ENCODE data around the gene BACH2. TPM values are rescaled to one million over a fixed set of nuclear protein-coding genes. Genes with fewer than 3 reads are reported as not detected.

Gene BACH2
- total RNA-seq, 1 experiment from 2014 or later, result 3.3 TPM

GRCh38 chr6:89989742-89990141, 306.9 kb downstream of the BACH2 start:
- H3K79me2 ChIP-seq (ENCODE audit: insufficient read depth, low read length), result no peaks in the 10 kb centered on the region
- no peaks in the 10 kb centered on the region for H3K27me3 ChIP-seq (ENCODE audit: insufficient read depth, low read length)
- no TSS peak for BruUV-seq (replicated peaks)
- ATAC-seq (no peak), DNase-seq (ENCODE audit: low read depth, low spot score) (no peak)
- no peaks in the 10 kb centered on the region for H4K20me1 ChIP-seq (ENCODE audit: insufficient read depth)
- CTCF ChIA-PET, result no interaction called here
- H3K9me2 ChIP-seq (ENCODE audit: insufficient read depth), result no peaks in the 10 kb centered on the region
- TF ChIP-seq POLR2A (IDR thresholded peaks at IDR 0.05; ENCODE audit: borderline replicate concordance, extremely low read depth, insufficient read depth, insufficient read length) (no peak), SRF (IDR thresholded peaks at IDR 0.05; ENCODE audit: low read depth) (no peak), TCF7L2 (IDR thresholded peaks at IDR 0.05; ENCODE audit: borderline replicate concordance, extremely low read depth, insufficient read depth, insufficient read length) (no peak), CEBPB (IDR thresholded peaks at IDR 0.05; ENCODE audit: low read depth) (no peak), FOSL1 (IDR thresholded peaks at IDR 0.05; ENCODE audit: low read depth) (no peak), ZNF274 (IDR thresholded peaks at IDR 0.05; ENCODE audit: low read depth, low read length) (no peak), SIN3A (IDR thresholded peaks at IDR 0.05; ENCODE audit: low read depth) (no peak), ELF1 (IDR thresholded peaks at IDR 0.05; ENCODE audit: borderline replicate concordance, low read depth) (no peak), ATF3 (IDR thresholded peaks at IDR 0.05) (no peak), MAX (IDR thresholded peaks at IDR 0.05) (no peak), CBX3 (IDR thresholded peaks at IDR 0.05; ENCODE audit: low read depth) (no peak), EGR1 (IDR thresholded peaks at IDR 0.05; ENCODE audit: low read depth) (no peak)
- TF ChIP-seq, protein P1, sequence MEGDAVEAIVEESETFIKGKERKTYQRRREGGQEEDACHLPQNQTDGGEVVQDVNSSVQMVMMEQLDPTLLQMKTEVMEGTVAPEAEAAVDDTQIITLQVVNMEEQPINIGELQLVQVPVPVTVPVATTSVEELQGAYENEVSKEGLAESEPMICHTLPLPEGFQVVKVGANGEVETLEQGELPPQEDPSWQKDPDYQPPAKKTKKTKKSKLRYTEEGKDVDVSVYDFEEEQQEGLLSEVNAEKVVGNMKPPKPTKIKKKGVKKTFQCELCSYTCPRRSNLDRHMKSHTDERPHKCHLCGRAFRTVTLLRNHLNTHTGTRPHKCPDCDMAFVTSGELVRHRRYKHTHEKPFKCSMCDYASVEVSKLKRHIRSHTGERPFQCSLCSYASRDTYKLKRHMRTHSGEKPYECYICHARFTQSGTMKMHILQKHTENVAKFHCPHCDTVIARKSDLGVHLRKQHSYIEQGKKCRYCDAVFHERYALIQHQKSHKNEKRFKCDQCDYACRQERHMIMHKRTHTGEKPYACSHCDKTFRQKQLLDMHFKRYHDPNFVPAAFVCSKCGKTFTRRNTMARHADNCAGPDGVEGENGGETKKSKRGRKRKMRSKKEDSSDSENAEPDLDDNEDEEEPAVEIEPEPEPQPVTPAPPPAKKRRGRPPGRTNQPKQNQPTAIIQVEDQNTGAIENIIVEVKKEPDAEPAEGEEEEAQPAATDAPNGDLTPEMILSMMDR (IDR thresholded peaks at IDR 0.05 in 2 of 3, conservative IDR thresholded peaks at IDR 0.05 in 1 of 3; ENCODE audit: borderline replicate concordance in 1 of 3, insufficient read depth in 1 of 3, low read depth in 2 of 3, low read length in 2 of 3), result no peak
- intact Hi-C loops (cut with micrococcal nuclease), result no loop called here
- no peak overlapping the region for H3K27ac ChIP-seq (ENCODE audit: low read depth, low read length)
- H3K9me3 ChIP-seq (ENCODE audit: control insufficient read depth in 1 of 2, insufficient read depth in 1 of 2, low read depth in 1 of 2, low read length in 2 of 2), result no peaks in the 10 kb centered on the region
- POLR2A ChIA-PET, result no interaction called here
- no peak overlapping the region for H3K4me3 ChIP-seq (replicated peaks in 1 of 2; ENCODE audit: low read depth in 1 of 2, low read length in 2 of 2)
- H3K36me3 ChIP-seq (ENCODE audit: control insufficient read depth in 1 of 2, insufficient read depth in 2 of 2, low read length in 2 of 2), result no peaks in the 10 kb centered on the region
- H3K4me2 ChIP-seq (ENCODE audit: low read length), result no peak overlapping the region
- H2AFZ ChIP-seq (ENCODE audit: low read depth, low read length, poor library complexity, severe bottlenecking), result no peak overlapping the region
- no peaks in the 10 kb centered on the region for H3K4me1 ChIP-seq (ENCODE audit: control insufficient read depth in 1 of 2, insufficient read depth in 2 of 2, low read length in 2 of 2)
- H3K9ac ChIP-seq (ENCODE audit: low read length), result no peak overlapping the region
- RAD21 ChIA-PET (ENCODE audit: low non-redundant PET in 1 of 2, low total read pairs in 2 of 2, uncharacterized antibody in 2 of 2, unreplicated experiment in 2 of 2), result no interaction called here

All from HCT116 (cell line).